Liver (tissue), 9 donors: ENCODE measurements around the gene SCAMP1. TPM values are rescaled to one million over a fixed set of nuclear protein-coding genes. Genes with fewer than 3 reads are reported as not detected.

ENCODE experiments used
- DNase-seq: peaks from one replicate; pipeline ENCODE4 v3.0.0-alpha.2; 2017; ENCODE audit warnings: low spot score
- H3K27ac ChIP-seq, 2 donors: one replicate each; pipeline ENCODE4 v1.7.0; 2013; ENCODE audit warnings: inconsistent platforms in 2 of 2, low read length in 2 of 2, control low read depth in 1 of 2, low read depth in 1 of 2, mild to moderate bottlenecking in 1 of 2
- H3K27me3 ChIP-seq, 4 donors: one replicate each; pipeline versions ENCODE4 v1.6.1 to v1.7.0; 2013; ENCODE audit warnings: low read length in 3 of 4, inconsistent platforms in 1 of 4, mild to moderate bottlenecking in 1 of 4, moderate library complexity in 1 of 4; ENCODE audit not compliant: control insufficient read depth in 4 of 4, insufficient read depth in 4 of 4
- H3K36me3 ChIP-seq, 4 donors: one replicate each; pipeline versions ENCODE4 v1.6.1 to v1.7.0; 2013; ENCODE audit warnings: low read length in 3 of 4, mild to moderate bottlenecking in 3 of 4, low read depth in 1 of 4, moderate library complexity in 1 of 4; ENCODE audit not compliant: control insufficient read depth in 4 of 4, insufficient read depth in 3 of 4
- H3K4me1 ChIP-seq, 4 donors: one replicate each; pipeline versions ENCODE4 v1.6.1 to v1.7.0; 2013; ENCODE audit warnings: low read length in 3 of 4, mild to moderate bottlenecking in 3 of 4, moderate library complexity in 1 of 4; ENCODE audit not compliant: control insufficient read depth in 4 of 4, insufficient read depth in 4 of 4
- H3K4me3 ChIP-seq, 3 donors: one replicate each; pipeline versions ENCODE4 v1.6.1 to v1.7.0; 2013; ENCODE audit warnings: low read length in 3 of 3, control low read depth in 1 of 3, low read depth in 1 of 3, mild to moderate bottlenecking in 1 of 3
- H3K9ac ChIP-seq, 2 donors: one replicate each; pipeline ENCODE4 v1.7.0; 2013; ENCODE audit warnings: low read length in 2 of 2, mild to moderate bottlenecking in 2 of 2, moderate library complexity in 2 of 2, control low read depth in 1 of 2, low read depth in 1 of 2
- H3K9me3 ChIP-seq, 4 donors: one replicate each; pipeline versions ENCODE4 v1.6.1 to v1.7.0; 2013; ENCODE audit warnings: low read length in 3 of 4; ENCODE audit not compliant: control insufficient read depth in 4 of 4
- CTCF ChIP-seq: fragments of 150-350 bp; IDR thresholded peaks from 2 replicates; pipeline ENCODE4 v1.5.1; 2017; ENCODE audit warnings: improper control_type of control experiment, low read depth, low read length; ENCODE audit not compliant: missing input control
- EGR1 ChIP-seq, 2 donors: IDR thresholded peaks; 2 replicates each; pipeline ENCODE4 v1.6.1; 2016 to 2018; ENCODE audit warnings: antibody characterized with exemption in 2 of 2, low read depth in 2 of 2
- FOXA1 ChIP-seq: IDR thresholded peaks from 2 replicates; pipeline ENCODE4 v1.6.1; 2016; ENCODE audit warnings: antibody characterized with exemption
- FOXA2 ChIP-seq: IDR thresholded peaks from 2 replicates; pipeline ENCODE4 v1.6.1; 2016; ENCODE audit warnings: antibody characterized with exemption
- GABPA ChIP-seq, 2 donors: IDR thresholded peaks in 1 of 2; conservative IDR thresholded peaks in 1 of 2; 2 replicates each; pipeline ENCODE4 v1.6.1; 2016; ENCODE audit warnings: antibody characterized with exemption in 2 of 2, mild to moderate bottlenecking in 1 of 2, moderate library complexity in 1 of 2
- HNF4A ChIP-seq, 2 donors: conservative IDR thresholded peaks; 2 replicates each; pipeline ENCODE4 v1.6.1; 2016; ENCODE audit warnings: antibody characterized with exemption in 2 of 2, mild to moderate bottlenecking in 2 of 2
- JUND ChIP-seq, 2 donors: IDR thresholded peaks; 2 replicates each; pipeline ENCODE4 v1.6.1; 2016; ENCODE audit warnings: antibody characterized with exemption in 2 of 2
- NR2F2 ChIP-seq: IDR thresholded peaks from 2 replicates; pipeline ENCODE4 v1.6.1; 2016; ENCODE audit warnings: antibody characterized with exemption
- REST ChIP-seq: IDR thresholded peaks from 2 replicates; pipeline ENCODE4 v1.6.1; 2016; ENCODE audit warnings: antibody characterized with exemption, mild to moderate bottlenecking
- RXRA ChIP-seq, 2 donors: IDR thresholded peaks; 2 replicates each; pipeline ENCODE4 v1.6.1; 2017 to 2018; ENCODE audit warnings: antibody characterized with exemption in 2 of 2, mild to moderate bottlenecking in 1 of 2
- SP1 ChIP-seq: IDR thresholded peaks from 2 replicates; pipeline ENCODE4 v1.6.1; 2018; ENCODE audit warnings: antibody characterized with exemption, mild to moderate bottlenecking
- YY1 ChIP-seq: IDR thresholded peaks from 2 replicates; pipeline ENCODE4 v1.6.1; 2016; ENCODE audit warnings: antibody characterized with exemption, mild to moderate bottlenecking
- ZBTB33 ChIP-seq: IDR thresholded peaks from 2 replicates; pipeline ENCODE4 v1.6.1; 2016; ENCODE audit warnings: antibody characterized with exemption
- WGBS: extraction: QIAGEN DNeasy Blood & Tissue Kit; methylation state at CpG from one replicate; pipeline ENCODE4 v1.1.7; 2013; 5-methylcytosine and 5-hydroxymethylcytosine counted together
- polyA plus RNA-seq, 2 donors: library from polyadenylated mRNA; stranded (reverse) in 1 of 2; unstranded in 1 of 2; fragments of 200-250 nt in 1 of 2; fragments of >200 nt in 1 of 2; fragmentation: Nextera tagmentation in 1 of 2; extraction: Ambion mirVana in 1 of 2; gene quantifications; one replicate each; pipeline versions ENCODE4 v1.2.1 to v1.2.3, GENCODE V29; 2013 to 2015
- total RNA-seq, 2 donors: library from RNA; depleted of rRNA; stranded (reverse); fragments of >200 nt; gene quantifications; one replicate each; pipeline ENCODE4 v1.2.3, GENCODE V29; 2014
- TF ChIP-seq, protein P1 (sequence below): IDR thresholded peaks from 2 replicates; pipeline ENCODE4 v1.6.1; 2016; ENCODE audit warnings: antibody characterized with exemption
- TF ChIP-seq, protein P2 (sequence below): IDR thresholded peaks from 2 replicates; pipeline ENCODE4 v1.6.1; 2016; ENCODE audit warnings: antibody characterized with exemption
- donor health status: healthy.
- donor health status: healthy.
- donor health status: healthy.
- donor health status: healthy.
- donor health status: healthy.

The SCAMP1 gene
- total and polyA plus RNA-seq, 4 donors, result 5.9 to 15.0 (median 9.0) TPM

- peaks cover 5 to 11% (median 6%) of the 10 kb centered on the region in 4 donors for H3K4me1 ChIP-seq
- no peaks in the 10 kb centered on the region for H3K27me3 ChIP-seq
- TF ChIP-seq JUND (IDR thresholded peaks at IDR 0.05), result no peak
- TF ChIP-seq EGR1 (IDR thresholded peaks at IDR 0.05; ENCODE audit: low read depth in 2 of 2), result no peak
- TF ChIP-seq, protein P1, sequence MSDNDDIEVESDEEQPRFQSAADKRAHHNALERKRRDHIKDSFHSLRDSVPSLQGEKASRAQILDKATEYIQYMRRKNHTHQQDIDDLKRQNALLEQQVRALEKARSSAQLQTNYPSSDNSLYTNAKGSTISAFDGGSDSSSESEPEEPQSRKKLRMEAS, result no peak
- TF ChIP-seq, protein P2, sequence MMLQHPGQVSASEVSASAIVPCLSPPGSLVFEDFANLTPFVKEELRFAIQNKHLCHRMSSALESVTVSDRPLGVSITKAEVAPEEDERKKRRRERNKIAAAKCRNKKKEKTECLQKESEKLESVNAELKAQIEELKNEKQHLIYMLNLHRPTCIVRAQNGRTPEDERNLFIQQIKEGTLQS, result no peak
- no peak for TF ChIP-seq REST
- no peak for TF ChIP-seq YY1
- no peak for TF ChIP-seq RXRA (IDR thresholded peaks at IDR 0.05)
- no peak for TF ChIP-seq GABPA (IDR thresholded peaks at IDR 0.05 in 1 of 2, conservative IDR thresholded peaks at IDR 0.05 in 1 of 2)
- no peak for TF ChIP-seq CTCF
- TF ChIP-seq NR2F2, result no peak
- H3K9ac ChIP-seq, result no peak overlapping the region
- WGBS, result 96% methylated on average over 1 of the region's 1 CpG
- H3K4me3 ChIP-seq, result no peak overlapping the region
- no peaks in the 10 kb centered on the region for H3K9me3 ChIP-seq
- DNase-seq, result no peak
- no peaks in the 10 kb centered on the region for H3K36me3 ChIP-seq
- no peak overlapping the region for H3K27ac ChIP-seq
These were observed 3.6 kb downstream of the SCAMP1 start for GRCh38 chr5:78364005-78364404.

GRCh38 chr5:78367318-78367991, 7.0 kb downstream of the SCAMP1 start:
- Histone ChIP-seq H3K36me3 (no peaks in the 10 kb centered on the region), H3K9ac (no peak overlapping the region), H3K9me3 (no peaks in the 10 kb centered on the region), H3K27ac (no peak overlapping the region), H3K4me1 (no peaks in the 10 kb centered on the region), H3K27me3 (no peaks in the 10 kb centered on the region), H3K4me3 (no peak overlapping the region)
- 94% methylated on average over 6 of the region's 6 CpGs for WGBS
- no peak for DNase-seq
- TF ChIP-seq SP1, result no peak
- TF ChIP-seq CTCF, result no peak
- no peak for TF ChIP-seq NR2F2
- TF ChIP-seq, protein P2, result no peak
- no peak for TF ChIP-seq RXRA (IDR thresholded peaks at IDR 0.05)
- TF ChIP-seq GABPA (IDR thresholded peaks at IDR 0.05 in 1 of 2, conservative IDR thresholded peaks at IDR 0.05 in 1 of 2), result no peak
- no peak for TF ChIP-seq ZBTB33
- TF ChIP-seq, protein P1, result no peak
- TF ChIP-seq FOXA2, result no peak
- TF ChIP-seq HNF4A (conservative IDR thresholded peaks at IDR 0.05), result no peak
- TF ChIP-seq FOXA1, result no peak
- no peak for TF ChIP-seq REST
- no peak for TF ChIP-seq YY1
